GM12892 (cell line): Measurements from ENCODE around the gene DLK2.
"Not testable (repeated sequence)": the region's sequence is repeated elsewhere in the genome, so short reads cannot be mapped to it uniquely, and the experiment has no call there.

Experiments used
- POLR2A ChIP-seq: IDR thresholded peaks from 2 replicates; pipeline ENCODE4 v1.6.1; 2011; ENCODE audit warnings: low read depth, low read length, control low read depth
- POLR2AphosphoS5 ChIP-seq: IDR thresholded peaks from 2 replicates; pipeline ENCODE4 v1.6.1; 2011; ENCODE audit warnings: low read depth, low read length, control low read depth
- TAF1 ChIP-seq: IDR thresholded peaks from 2 replicates; pipeline ENCODE4 v1.6.1; 2011; ENCODE audit warnings: low read depth, mild to moderate bottlenecking, control low read depth, low read length, borderline replicate concordance

DNA sequence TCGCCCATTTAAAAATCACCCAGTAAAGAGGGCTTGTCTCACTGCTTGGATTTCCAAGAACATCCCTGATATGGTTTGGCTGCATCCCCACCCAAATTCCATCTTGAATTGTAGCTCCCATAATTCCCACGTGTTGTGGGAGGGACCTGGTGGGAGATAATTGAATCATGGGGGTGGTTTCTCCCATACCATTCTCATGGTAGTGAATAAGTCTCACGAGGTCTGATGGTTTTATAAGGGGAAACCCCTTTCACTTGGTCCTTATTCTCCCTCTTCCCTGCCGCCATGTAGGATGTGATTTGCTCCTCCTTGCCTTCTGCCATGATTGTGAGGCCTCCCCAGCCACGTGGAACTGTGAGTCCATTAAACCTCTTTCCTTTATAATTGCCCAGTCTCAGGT lies 11.9 kb upstream of the DLK2 start:
- TF ChIP-seq POLR2AphosphoS5, POLR2A, TAF1: not testable (repeated sequence)
